Measurements from ENCODE around the gene ZNF3. TPM values are rescaled to one million over a fixed set of nuclear protein-coding genes. Genes with fewer than 3 reads are reported as not detected.

The ZNF3 gene
- polyA plus RNA-seq, 3 donors, result 7.1 to 13.4 (median 8.9) TPM

- DNase-seq, result peak; percentile 13 to 39 (median 20)
- H3K9ac ChIP-seq (ENCODE audit: insufficient read depth, low read length, poor library complexity, severe bottlenecking), result no peak overlapping the region
These were observed 36.8 kb downstream of the ZNF3 start for GRCh38 chr7:100044718-100045117.

GRCh38 chr7:100040575-100040974, 40.9 kb downstream of the ZNF3 start:
- Histone ChIP-seq H3K36me3 (replicated peaks in 1 of 2; ENCODE audit: control insufficient read depth in 1 of 2, insufficient read depth in 2 of 2, low read length in 2 of 2) (peaks cover 10 to 27% of the 10 kb centered on the region in 2 donors), H3K4me3 (replicated peaks in 1 of 3; ENCODE audit: low read depth in 2 of 3, low read length in 3 of 3) (no peak overlapping the region), H3K79me2 (ENCODE audit: insufficient read depth, low read length) (no peaks in the 10 kb centered on the region), H3K4me1 (ENCODE audit: control insufficient read depth in 1 of 2, insufficient read depth in 2 of 2, low read length in 2 of 2) (peaks cover 3 to 10% of the 10 kb centered on the region in 2 donors), H4K20me1 (ENCODE audit: insufficient read depth, low read length) (no peaks in the 10 kb centered on the region), H3K9me3 (replicated peaks in 1 of 2; ENCODE audit: control insufficient read depth in 1 of 2, insufficient read depth in 1 of 2, low read length in 2 of 2) (no peaks in the 10 kb centered on the region), H3K9ac (ENCODE audit: insufficient read depth, low read length, poor library complexity, severe bottlenecking) (peak overlapping the region; percentile 27), H3K27me3 (ENCODE audit: control insufficient read depth in 2 of 2, insufficient read depth in 2 of 2, low read length in 2 of 2) (no peaks in the 10 kb centered on the region), H2AFZ (ENCODE audit: insufficient read depth, low read depth, low read length, poor library complexity, severe bottlenecking) (no peak overlapping the region), H3K27ac (ENCODE audit: low read depth in 1 of 2, low read length in 2 of 2) (no peak overlapping the region), H3K4me2 (replicated peaks; ENCODE audit: extremely low read depth, low read length, poor library complexity, severe bottlenecking) (no peak overlapping the region)
- peaks cover 0 to 5% (median 0%) of the 10 kb centered on the region in 7 donors for H3K9me3 Mint-ChIP-seq
- WGBS (ENCODE audit: insufficient coverage), result 0% methylated on average over 1 of the region's 7 CpGs
- intact Hi-C loops (cut with micrococcal nuclease), result no loop called here
- H3K4me1 Mint-ChIP-seq, result peaks cover 18% of the 10 kb centered on the region
- no peak overlapping the region for H3K27ac Mint-ChIP-seq
- DNase-seq, result no peak
- peaks cover 22 to 33% of the 10 kb centered on the region in 2 donors for H3K36me3 Mint-ChIP-seq
- peaks cover 0 to 6% (median 0%) of the 10 kb centered on the region in 3 donors for H3K27me3 Mint-ChIP-seq (ENCODE audit: low read depth in 3 of 3)
- no peak overlapping the region for H3K4me3 Mint-ChIP-seq
- no peak for TF ChIP-seq CTCF (IDR thresholded peaks at IDR 0.05)

More at GRCh38 chr7:100044718-100045117, 36.8 kb downstream of the ZNF3 start:
- Histone ChIP-seq H3K4me1 (ENCODE audit: control insufficient read depth in 1 of 2, insufficient read depth in 2 of 2, low read length in 2 of 2) (peaks cover 7 to 17% of the 10 kb centered on the region in 2 donors), H3K27ac (ENCODE audit: low read depth in 1 of 2, low read length in 2 of 2) (no peak overlapping the region), H3K9me3 (replicated peaks in 1 of 2; ENCODE audit: control insufficient read depth in 1 of 2, insufficient read depth in 1 of 2, low read length in 2 of 2) (no peaks in the 10 kb centered on the region), H3K36me3 (replicated peaks in 1 of 2; ENCODE audit: control insufficient read depth in 1 of 2, insufficient read depth in 2 of 2, low read length in 2 of 2) (no peaks in the 10 kb centered on the region), H2AFZ (ENCODE audit: insufficient read depth, low read depth, low read length, poor library complexity, severe bottlenecking) (no peak overlapping the region), H3K79me2 (ENCODE audit: insufficient read depth, low read length) (peaks cover under 1% of the 10 kb centered on the region), H4K20me1 (ENCODE audit: insufficient read depth, low read length) (no peaks in the 10 kb centered on the region), H3K4me3 (replicated peaks in 1 of 3; ENCODE audit: low read depth in 2 of 3, low read length in 3 of 3) (no peak overlapping the region), H3K4me2 (replicated peaks; ENCODE audit: extremely low read depth, low read length, poor library complexity, severe bottlenecking) (no peak overlapping the region), H3K27me3 (ENCODE audit: control insufficient read depth in 2 of 2, insufficient read depth in 2 of 2, low read length in 2 of 2) (no peaks in the 10 kb centered on the region)
- TF ChIP-seq CTCF (IDR thresholded peaks at IDR 0.05), result peak; percentile 21
- H3K36me3 Mint-ChIP-seq, result no peaks in the 10 kb centered on the region
- H3K27ac Mint-ChIP-seq, result peak overlapping the region in 1 of 7 donors; percentile 17
- peaks cover 0 to 5% (median 0%) of the 10 kb centered on the region in 7 donors for H3K9me3 Mint-ChIP-seq
- peaks cover 2 to 7% (median 5%) of the 10 kb centered on the region in 3 donors for H3K27me3 Mint-ChIP-seq (ENCODE audit: low read depth in 3 of 3)
- H3K4me3 Mint-ChIP-seq, result peak overlapping the region; percentile 14 to 74
- 27% methylated on average over 3 of the region's 6 CpGs for WGBS (ENCODE audit: insufficient coverage)
- intact Hi-C loops (cut with micrococcal nuclease), result no loop called here
- H3K4me1 Mint-ChIP-seq, result peaks cover 20% of the 10 kb centered on the region

Measured in CD14-positive monocyte (primary cell).